Mammary epithelial cell (primary cell): ENCODE results near the gene TRRAP.

ENCODE experiments used
- CTCF ChIP-seq, 2 donors: IDR thresholded peaks in 1 of 2; conservative IDR thresholded peaks in 1 of 2; 2 replicates each; pipeline ENCODE4 v1.5.1; 2011 to 2012; ENCODE audit warnings: inconsistent platforms in 2 of 2, low read length in 2 of 2, mild to moderate bottlenecking in 2 of 2, control low read depth in 1 of 2, low read depth in 1 of 2; ENCODE audit not compliant: insufficient read depth in 1 of 2; ENCODE audit errors: extremely low read depth in 1 of 2
- EZH2 ChIP-seq: IDR thresholded peaks from 2 replicates; pipeline ENCODE4 v1.6.1; 2012; ENCODE audit warnings: low read length, inconsistent platforms, borderline replicate concordance

GRCh38 chr7:98831641-98832221, 46.6 kb upstream of the TRRAP start:
- TF ChIP-seq CTCF (conservative IDR thresholded peaks at IDR 0.05 in 1 of 2, IDR thresholded peaks at IDR 0.05 in 1 of 2; ENCODE audit: extremely low read depth in 1 of 2, insufficient read depth in 1 of 2, low read depth in 1 of 2, low read length in 2 of 2) (peak; percentile 51 to 63), EZH2 (no peak)
